C1 segment of cervical spinal cord (tissue), 14 donors: Measurements from ENCODE around the gene FAT3.

Source experiments
- DNase-seq, 14 donors: peaks; one replicate each; lab custom pipeline; 2025; lab: John Stamatoyannopoulos, UW

The FAT3 gene

DNA sequence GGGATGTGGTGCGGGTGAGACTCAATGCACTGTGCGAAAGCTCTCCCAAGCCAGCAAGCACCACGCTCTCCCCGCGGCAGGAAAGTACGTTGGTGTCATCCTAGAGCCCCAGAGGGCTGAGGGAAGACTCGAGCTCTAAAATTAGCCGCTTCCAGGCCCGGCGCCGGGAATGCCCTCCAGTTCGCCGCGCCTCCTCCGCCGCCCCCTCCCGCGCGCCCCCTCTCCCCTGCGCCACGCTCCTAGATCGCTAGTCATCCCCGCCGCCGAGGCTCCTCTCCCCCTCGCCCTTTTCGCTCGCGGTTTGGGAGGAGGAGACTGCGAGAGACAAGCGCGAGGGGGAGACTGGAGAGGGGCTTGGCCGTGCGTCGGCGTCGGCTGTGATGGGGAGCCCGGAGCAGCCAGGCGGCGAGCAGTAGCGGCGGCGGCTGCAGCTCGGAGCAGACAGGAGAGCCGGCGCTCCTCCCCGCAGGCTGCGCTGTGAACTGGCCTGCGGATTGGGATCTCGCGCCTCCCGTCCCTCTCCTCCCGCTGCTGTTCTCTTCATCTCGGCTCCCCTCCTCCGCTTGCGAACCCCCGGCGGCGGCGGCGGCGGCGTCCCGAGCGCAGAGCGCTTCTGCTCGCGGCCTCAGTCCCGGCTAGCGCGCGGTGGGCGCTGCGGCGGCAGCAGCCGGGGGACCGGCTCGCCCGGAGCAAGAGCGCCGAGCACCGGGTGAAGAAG, at the start of gene FAT3:
TSS of gene FAT3 (plus strand) at position 412 of the 718 bp plus-strand sequence. CDS start 127,295 bp downstream, outside the sequence.
- peak in 6 of 14 donors; percentile 24 to 63 (median 46) for DNase-seq

DNA sequence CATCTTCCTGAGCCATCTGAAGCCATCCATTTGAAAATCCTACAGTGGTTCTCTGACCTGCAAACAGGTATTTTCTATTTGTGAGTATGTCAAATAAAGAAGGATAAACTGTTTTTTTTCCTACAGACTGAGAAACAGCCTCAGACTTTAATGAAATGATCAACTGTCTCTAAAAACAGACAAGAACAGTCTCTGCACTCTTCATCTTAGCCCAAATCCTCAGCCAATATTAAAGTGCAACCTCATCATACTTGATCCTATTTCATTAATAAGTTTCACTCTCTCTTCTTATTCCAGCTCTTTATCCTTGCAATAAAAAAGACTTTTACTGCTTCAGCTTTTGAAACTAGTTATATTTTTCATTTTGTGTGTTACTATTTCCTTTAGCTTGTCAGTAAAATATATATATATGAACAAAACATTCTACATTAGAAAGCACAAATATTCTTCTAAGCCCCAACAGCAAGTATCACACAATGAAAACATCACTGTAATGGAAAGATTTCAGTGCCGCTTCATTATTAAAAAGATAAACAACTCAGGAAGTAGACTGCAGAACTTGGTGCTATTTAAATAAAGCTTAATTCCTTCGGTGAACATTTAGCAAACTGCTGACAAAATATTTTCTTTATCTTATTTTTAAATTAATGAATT, 45.5 kb upstream of the FAT3 start:
- no peak for DNase-seq

DNA sequence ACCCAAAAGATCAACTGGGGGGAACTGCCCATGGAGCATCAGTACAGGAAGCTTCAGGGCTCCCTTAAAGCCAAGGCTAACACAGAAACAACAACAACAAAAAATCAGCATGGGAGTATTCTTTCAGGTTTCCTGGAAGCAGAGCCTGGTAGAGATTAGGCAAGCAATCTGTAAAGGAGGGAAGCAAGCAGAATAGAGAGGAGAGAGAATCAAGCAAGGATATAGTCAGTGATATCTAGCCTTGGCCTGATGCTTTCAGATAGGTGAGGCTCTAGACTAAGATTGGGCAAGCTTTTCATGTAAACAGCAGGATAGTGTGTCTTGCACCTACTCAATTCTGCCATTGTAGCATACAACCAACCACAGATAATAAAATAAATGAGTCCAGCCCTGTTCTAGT, 44.4 kb upstream of the FAT3 start:
- no peak for DNase-seq

DNA sequence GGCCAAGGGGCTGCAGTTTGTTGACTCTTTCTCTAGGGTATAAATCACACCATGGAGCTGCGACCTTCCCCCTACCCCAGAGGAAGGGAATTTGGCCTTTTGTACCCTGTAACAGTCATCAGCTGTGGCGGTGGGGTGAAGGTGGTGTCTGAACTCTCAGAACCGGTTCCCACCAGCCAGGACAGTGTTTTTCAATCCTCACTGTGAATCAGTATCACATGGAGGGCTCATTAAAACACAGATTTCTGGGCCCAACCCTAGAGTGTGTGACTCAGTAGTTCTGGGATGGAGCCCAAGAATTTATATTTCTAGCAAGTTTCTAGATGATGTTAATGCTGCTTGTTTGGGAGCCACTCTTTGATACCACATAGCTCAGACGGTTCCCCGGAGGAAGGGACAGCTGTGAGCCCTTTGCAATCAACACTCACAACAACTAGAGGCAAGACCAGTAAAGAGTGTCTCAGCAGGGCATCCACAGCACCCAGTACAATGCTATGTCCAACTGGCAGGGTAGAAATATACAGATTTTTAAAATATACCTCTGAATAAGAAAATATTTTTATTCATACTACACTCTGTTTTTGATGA, 43.9 kb upstream of the FAT3 start:
- no peak for DNase-seq

DNA sequence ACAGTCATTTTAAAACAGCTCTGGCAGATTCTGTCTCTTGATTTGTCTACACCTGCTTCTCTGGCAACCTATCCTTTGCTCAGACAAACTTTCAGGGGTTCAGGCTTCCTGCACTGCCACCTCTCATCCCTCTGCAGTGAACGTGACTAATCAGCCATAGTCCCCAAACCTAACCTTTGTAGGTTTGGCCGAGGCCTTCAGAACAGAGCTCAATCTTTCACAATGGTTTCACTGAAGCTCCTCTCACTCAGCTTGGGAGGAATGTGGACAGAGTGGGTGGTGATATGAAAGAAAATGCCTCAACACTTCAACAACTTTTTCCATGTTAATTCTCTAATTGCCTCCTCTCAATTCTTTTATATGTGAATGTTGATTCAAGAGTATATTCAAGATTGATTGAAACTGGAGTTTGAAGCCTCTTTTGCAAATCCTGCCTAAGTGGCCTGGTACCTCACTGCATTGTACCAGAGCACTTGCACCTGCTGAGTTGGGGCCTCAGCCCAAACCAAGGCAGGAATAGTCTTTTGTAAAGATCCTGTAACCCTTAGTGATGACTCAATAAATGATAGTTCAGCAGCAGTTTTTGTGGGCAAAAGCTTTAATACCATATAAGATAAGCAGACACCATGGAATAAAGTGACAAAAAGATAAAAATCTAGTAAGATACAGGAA, 33.9 kb upstream of the FAT3 start:
- DNase-seq, result no peak

- DNase-seq, result no peak
Measured at GRCh38 chr11:92192141-92192540, 32.5 kb upstream of the FAT3 start.

- DNase-seq, result no peak
Measured at GRCh38 chr11:92198268-92198667, 26.4 kb upstream of the FAT3 start.

DNA sequence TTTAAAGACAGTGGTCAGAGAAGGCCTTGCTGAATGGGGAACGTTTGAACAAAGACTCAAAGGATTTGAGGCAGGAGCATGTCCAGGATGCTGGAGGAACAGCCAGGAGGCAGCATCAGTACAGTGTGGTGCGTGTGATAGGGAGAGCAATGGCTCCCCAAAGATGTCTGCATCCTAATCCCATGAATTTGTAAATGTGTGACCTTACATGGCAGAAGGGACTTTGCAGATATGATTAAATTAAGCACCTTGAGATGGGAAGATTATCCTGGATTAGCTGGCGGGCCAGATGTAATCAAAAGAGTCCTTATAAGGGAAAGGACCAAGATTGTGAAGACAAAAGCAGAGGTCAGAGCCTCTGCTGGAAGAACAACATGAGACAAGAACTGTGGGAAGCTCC, 24.6 kb upstream of the FAT3 start:
- no peak for DNase-seq

GRCh38 chr11:92204731-92205130, 19.9 kb upstream of the FAT3 start:
- no peak for DNase-seq

GRCh38 chr11:92206441-92206840, 18.2 kb upstream of the FAT3 start:
- DNase-seq, result no peak

- peak in 2 of 14 donors; percentile 3 to 4 for DNase-seq
Measured at GRCh38 chr11:92211576-92212167, 12.9 kb upstream of the FAT3 start.

- no peak for DNase-seq
Measured at GRCh38 chr11:92212530-92212929, 12.1 kb upstream of the FAT3 start.

DNA sequence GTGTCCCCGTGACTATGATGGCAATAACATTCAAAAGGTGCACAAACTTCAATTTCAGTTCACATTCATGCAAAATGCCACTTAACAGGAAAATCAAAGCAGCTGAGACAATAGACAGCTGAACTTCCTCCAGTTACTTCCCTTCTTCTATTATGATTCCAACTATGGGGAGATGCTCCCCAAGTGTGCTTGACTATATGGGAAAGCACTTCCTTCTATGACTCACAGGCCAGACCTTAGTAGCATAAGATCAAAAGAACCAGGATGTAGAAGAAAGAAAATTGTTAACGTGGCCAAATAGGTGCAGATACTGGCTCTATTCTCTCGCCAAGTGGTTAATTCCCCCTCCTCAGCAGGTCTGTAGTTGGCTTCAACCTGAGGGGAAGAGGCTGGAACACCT, 7.8 kb upstream of the FAT3 start:
- DNase-seq, result no peak

DNA sequence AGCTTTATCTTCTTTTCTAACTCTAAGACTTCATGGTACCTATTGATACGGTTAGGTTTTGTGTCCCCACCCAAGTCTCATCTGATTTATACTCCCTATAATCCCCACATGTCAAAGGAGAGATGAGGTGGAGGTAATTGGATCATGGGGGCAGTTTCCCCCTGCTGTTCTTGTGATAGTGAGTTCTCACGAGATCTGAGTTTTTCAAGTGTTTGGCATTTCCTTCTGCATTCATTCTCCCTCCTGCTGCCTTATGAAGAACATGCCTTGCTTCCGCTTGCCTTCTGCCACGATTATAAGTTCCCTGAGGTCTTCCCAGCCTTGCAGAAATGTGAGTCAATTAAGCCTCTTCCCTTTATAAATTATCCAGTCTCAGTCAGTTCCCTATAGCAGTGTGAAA, 5.1 kb upstream of the FAT3 start:
- no peak for DNase-seq

DNA sequence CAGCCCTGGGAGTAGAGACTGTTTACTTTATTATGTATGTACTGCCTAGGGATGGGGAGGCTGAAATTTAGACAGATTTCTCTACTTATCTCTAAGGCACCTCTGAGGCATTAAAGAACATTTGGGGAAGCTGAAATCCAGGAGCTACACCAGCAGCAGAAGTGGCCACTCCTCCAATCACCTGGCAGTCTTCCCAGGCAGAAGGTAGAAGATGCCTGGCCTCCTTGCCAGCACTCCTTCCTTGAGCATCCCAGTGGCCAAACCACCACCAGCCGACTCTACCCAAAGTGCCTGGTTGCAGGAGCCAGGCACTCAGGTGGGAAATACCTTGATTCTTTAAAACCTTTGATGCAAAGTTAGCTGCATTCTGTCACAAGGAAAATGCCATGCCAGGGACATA, 1.9 kb upstream of the FAT3 start:
- DNase-seq, result no peak

- DNase-seq, result no peak
Measured at GRCh38 chr11:92224054-92224406, 588 bp upstream of the FAT3 start.

- peak in 2 of 14 donors; percentile 22 to 56 for DNase-seq
Measured at GRCh38 chr11:92225125-92225567, 528 bp downstream of the FAT3 start.

DNA sequence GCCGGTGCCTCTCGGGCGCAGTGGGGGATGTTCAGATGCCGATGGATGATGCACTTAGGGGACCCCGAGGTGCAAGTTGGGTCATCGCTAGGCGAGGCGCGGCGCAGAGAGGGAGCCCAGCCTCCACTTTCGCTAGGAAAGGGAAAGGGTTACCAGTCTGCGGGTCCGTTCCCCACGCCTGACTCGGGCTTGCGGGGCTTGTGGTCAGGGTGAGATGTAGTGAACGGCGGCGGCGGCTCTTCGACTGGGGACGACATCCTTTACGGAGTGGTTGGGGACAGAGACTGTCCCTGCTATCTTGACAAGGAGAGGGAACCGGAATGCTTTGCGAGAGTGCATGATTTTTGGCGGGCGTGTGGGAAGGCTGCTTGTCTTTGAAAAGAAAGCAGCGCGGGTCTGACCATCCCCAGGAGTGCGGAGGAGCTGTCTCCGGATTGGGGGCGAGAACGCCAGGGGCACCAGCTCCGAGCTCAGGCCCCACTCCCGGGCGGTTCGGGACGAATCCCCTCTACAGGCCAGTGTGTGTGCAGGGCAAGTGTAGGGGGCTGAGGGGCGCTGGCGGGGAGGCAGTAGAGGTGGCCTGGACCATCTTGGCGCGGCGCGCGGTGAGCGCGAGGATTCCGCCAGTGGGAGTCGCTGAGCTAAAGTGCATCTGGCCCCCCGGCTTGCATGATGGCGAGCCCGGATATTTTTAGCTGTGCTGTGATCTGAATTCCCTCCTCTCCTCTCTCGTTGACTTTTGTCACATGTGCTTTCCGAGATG, 1.1 kb downstream of the FAT3 start:
- peak in 9 of 14 donors; percentile 10 to 64 (median 33) for DNase-seq

- DNase-seq, result peak in 7 of 14 donors; percentile 17 to 68 (median 37)
Measured at GRCh38 chr11:92226331-92227229, 2.0 kb downstream of the FAT3 start.

DNA sequence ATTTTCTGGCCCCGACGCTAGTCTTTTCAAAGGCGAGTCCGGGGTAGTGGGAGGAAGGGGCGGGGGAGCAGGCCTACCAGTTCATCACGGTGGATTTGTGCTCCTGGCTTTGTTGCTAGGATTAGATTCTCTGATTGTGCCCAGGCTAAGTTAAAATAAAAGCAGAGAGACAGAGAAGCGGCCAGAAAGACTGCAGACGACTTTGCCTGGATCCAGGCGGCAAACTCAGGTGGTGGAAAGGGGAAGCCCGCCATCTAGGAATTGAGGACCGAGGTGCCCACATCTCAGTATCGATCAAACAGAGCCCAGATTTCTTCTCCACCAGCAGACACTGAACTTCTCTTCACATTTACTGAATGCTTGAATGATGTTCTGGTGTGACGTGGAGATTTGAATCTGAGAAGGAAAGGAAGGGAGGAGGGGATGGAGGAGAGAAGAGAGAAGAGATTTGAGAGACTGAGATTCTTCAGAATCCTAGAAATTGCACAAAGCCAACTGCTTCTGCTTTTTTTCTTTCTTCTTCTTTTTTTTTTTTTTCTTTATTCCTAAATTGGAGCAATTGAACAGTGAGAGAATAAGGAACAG, 2.7 kb downstream of the FAT3 start:
- DNase-seq, result peak in 2 of 14 donors; percentile 33 to 42
